ENCODE measurements around the gene LDLRAD1. TPM values are rescaled to one million over a fixed set of nuclear protein-coding genes. Genes with fewer than 3 reads are reported as not detected.

Gene LDLRAD1
- total RNA-seq, 1 experiment from 2014 or later, result not detected

- no peaks in the 10 kb centered on the region for H3K4me1 ChIP-seq (ENCODE audit: insufficient read depth, low read length, poor library complexity, severe bottlenecking)
- peaks cover 26% of the 10 kb centered on the region for H3K36me3 ChIP-seq (ENCODE audit: insufficient read depth, low read length, poor library complexity, severe bottlenecking)
- no TSS peak for BruUV-seq (replicated peaks)
- no peak for DNase-seq (ENCODE audit: low spot score)
- H3K9me3 ChIP-seq (ENCODE audit: low read depth, low read length, poor library complexity, severe bottlenecking), result no peaks in the 10 kb centered on the region
- H3K27me3 ChIP-seq (replicated peaks; ENCODE audit: insufficient read depth, low read depth, low read length, poor library complexity), result no peaks in the 10 kb centered on the region
- TF ChIP-seq EZH2 (IDR thresholded peaks at IDR 0.05; ENCODE audit: borderline replicate concordance, low read depth, low read length, poor library complexity, severe bottlenecking), result no peak
- no peak for TF ChIP-seq CTCF (conservative IDR thresholded peaks at IDR 0.05; ENCODE audit: low read depth, low read length)
- no peak overlapping the region for H3K4me3 ChIP-seq (ENCODE audit: low read depth, low read length, poor library complexity, severe bottlenecking)
- POLR2A ChIA-PET (ENCODE audit: low non-redundant PET), result no interaction called here
- H3K27ac ChIP-seq (ENCODE audit: low read depth, low read length, poor library complexity, severe bottlenecking), result no peak overlapping the region
- intact Hi-C loops (cut with micrococcal nuclease; ENCODE audit: unreplicated experiment), result no loop called here
- CTCF ChIA-PET, result no interaction called here
Measured at GRCh38 chr1:53964109-53964508, 53.9 kb downstream of the LDLRAD1 start.

- CTCF ChIA-PET, result no interaction called here
- H3K27ac ChIP-seq (ENCODE audit: low read depth, low read length, poor library complexity, severe bottlenecking), result no peak overlapping the region
- H3K4me1 ChIP-seq (ENCODE audit: insufficient read depth, low read length, poor library complexity, severe bottlenecking), result no peaks in the 10 kb centered on the region
- no TSS peak for BruUV-seq (replicated peaks)
- intact Hi-C loops (cut with micrococcal nuclease; ENCODE audit: unreplicated experiment), result no loop called here
- H3K27me3 ChIP-seq (replicated peaks; ENCODE audit: insufficient read depth, low read depth, low read length, poor library complexity), result no peaks in the 10 kb centered on the region
- H3K9me3 ChIP-seq (ENCODE audit: low read depth, low read length, poor library complexity, severe bottlenecking), result no peaks in the 10 kb centered on the region
- POLR2A ChIA-PET (ENCODE audit: low non-redundant PET), result no interaction called here
- TF ChIP-seq CTCF (conservative IDR thresholded peaks at IDR 0.05; ENCODE audit: low read depth, low read length), result no peak
- no peak for TF ChIP-seq EZH2 (IDR thresholded peaks at IDR 0.05; ENCODE audit: borderline replicate concordance, low read depth, low read length, poor library complexity, severe bottlenecking)
- no peak for DNase-seq (ENCODE audit: low spot score)
- H3K4me3 ChIP-seq (ENCODE audit: low read depth, low read length, poor library complexity, severe bottlenecking), result no peak overlapping the region
- H3K36me3 ChIP-seq (ENCODE audit: insufficient read depth, low read length, poor library complexity, severe bottlenecking), result peaks cover 26% of the 10 kb centered on the region
Measured at GRCh38 chr1:53963460-53963859, 54.5 kb downstream of the LDLRAD1 start.

- Histone ChIP-seq H3K27ac (ENCODE audit: low read depth, low read length, poor library complexity, severe bottlenecking) (no peak overlapping the region), H3K27me3 (replicated peaks; ENCODE audit: insufficient read depth, low read depth, low read length, poor library complexity) (no peaks in the 10 kb centered on the region), H3K36me3 (ENCODE audit: insufficient read depth, low read length, poor library complexity, severe bottlenecking) (peaks cover 19% of the 10 kb centered on the region), H3K9me3 (ENCODE audit: low read depth, low read length, poor library complexity, severe bottlenecking) (no peaks in the 10 kb centered on the region), H3K4me3 (ENCODE audit: low read depth, low read length, poor library complexity, severe bottlenecking) (no peak overlapping the region), H3K4me1 (ENCODE audit: insufficient read depth, low read length, poor library complexity, severe bottlenecking) (no peaks in the 10 kb centered on the region)
- intact Hi-C loops (cut with micrococcal nuclease; ENCODE audit: unreplicated experiment), result no loop called here
- no peak for DNase-seq (ENCODE audit: low spot score)
- TF ChIP-seq CTCF (conservative IDR thresholded peaks at IDR 0.05; ENCODE audit: low read depth, low read length) (no peak), EZH2 (IDR thresholded peaks at IDR 0.05; ENCODE audit: borderline replicate concordance, low read depth, low read length, poor library complexity, severe bottlenecking) (no peak)
- ChIA-PET CTCF (no interaction called here), POLR2A (ENCODE audit: low non-redundant PET) (no interaction called here)
- no TSS peak for BruUV-seq (replicated peaks)
Measured at GRCh38 chr1:53962395-53962794, 55.6 kb downstream of the LDLRAD1 start.

Measured in A673 (cell line).